ENCODE measurements around the gene VEZT.

- no peak for TF ChIP-seq CTCF (IDR thresholded peaks at IDR 0.05; ENCODE audit: low read depth, low read length, poor library complexity, severe bottlenecking)
- no peak for TF ChIP-seq EZH2phosphoT487 (IDR thresholded peaks at IDR 0.05; ENCODE audit: borderline replicate concordance, low read length)
These were observed 30.5 kb downstream of the VEZT start for GRCh38 chr12:95248095-95248494.

Data from DOHH2 (cell line).